ENCODE results near the gene NFATC1.
A peak's percentile ranks its signal among the peaks of the same experiment; 100 is the strongest.

Gene NFATC1

GRCh38 chr18:79393181-79393634 is 2.5 kb upstream of the NFATC1 start:
- DNase-seq = peak; percentile 70

DNA sequence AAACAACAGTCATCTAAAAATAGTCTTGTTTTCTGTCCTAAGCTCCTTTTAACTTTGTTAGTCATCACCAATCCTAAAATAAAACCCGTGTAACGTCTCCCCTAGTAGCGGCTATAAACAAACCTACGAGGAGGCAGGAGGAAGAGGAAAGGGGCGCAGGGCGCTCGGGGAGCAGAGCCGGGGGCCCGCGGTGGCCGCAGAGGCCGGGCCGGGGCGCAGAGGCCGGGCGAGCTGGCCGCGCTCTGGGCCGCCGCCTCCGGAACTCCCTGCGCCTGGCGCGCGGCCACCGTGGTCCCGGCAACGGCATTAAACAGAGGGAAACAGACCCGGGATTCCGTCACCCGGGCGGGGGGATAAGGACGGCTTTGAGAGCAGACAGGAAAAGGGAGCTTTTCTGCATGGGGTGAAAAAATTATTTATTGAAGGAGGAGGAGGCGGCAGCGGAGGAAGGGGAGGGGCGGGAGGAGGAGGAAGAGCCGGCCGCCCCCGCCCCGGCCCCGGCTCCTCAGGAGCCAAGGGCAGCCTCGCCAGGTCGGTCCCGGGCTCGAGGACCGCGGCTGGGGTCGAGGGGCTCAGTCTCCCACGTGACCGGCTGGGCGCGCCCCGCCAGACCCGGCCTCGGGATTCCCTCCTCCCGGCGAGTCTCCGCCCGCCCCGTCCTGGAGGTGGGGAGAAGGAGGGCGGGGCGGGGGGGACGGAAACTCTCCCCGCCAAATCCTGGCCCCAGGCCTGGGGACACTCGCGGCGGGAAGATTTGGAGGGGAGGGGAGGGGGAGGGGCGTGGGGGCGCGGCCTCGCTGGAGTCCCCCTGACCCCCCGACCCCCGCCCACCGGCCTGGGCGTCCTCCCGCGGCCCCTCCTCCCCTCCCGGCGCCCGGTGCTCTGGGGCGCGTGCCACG is 1.8 kb upstream of the NFATC1 start:
- peak; percentile 96 for DNase-seq

DNA sequence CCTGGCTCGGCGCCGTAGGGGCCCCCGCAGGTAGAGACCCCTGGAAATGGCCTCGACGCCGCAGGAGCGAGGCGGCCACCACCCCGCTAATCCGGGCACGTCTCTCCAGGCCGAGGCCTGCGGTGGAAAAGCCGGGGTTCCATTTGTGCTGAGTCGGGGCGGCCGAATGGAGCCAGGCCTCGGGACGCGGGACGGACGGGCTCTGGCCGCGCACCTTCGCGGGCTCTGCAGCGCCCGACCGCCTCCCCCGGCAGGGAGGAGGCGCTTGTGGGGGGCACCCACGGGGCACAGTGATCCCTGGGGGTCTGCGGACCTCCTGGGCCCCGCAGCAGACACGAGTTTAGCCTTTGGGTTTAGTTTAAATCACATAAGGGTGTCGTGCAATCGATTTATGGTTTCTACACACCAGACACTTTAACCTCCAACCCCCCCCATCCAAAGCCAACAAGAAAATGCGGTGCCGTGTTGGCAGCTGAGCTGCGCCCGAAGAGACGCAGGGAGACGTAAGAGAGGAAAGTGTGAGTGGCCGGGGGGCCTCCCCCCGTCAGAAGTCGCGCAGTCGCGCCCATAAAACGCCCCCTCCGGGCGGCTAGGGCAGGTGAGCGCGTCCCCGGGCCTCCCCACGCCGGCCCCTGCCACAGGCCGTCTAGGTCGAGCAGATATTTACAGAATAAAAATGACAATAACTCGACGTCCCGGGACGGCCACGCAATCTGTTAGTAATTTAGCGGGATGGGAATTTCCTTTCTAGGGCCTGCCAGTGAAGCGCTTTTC is 1.0 kb upstream of the NFATC1 start:
- DNase-seq = no peak

DNA sequence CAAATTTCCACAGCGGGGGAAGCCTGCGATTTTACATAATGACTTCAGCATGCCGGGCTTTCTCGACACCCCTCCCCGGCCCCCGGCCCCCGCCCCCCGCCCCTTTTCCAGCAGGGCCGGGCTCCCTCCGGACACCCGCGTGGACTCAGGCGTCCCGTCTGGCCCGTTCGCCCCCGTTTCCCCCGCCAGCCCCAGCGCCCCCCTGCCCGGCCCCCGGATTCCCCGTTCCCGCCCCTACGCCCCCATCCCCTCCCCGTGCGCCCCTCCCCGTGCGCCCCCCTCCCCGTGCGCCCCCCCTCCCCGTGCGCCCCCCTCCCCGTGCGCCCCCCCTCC is 456 bp upstream of the NFATC1 start:
- DNase-seq = peak; percentile 92

DNA sequence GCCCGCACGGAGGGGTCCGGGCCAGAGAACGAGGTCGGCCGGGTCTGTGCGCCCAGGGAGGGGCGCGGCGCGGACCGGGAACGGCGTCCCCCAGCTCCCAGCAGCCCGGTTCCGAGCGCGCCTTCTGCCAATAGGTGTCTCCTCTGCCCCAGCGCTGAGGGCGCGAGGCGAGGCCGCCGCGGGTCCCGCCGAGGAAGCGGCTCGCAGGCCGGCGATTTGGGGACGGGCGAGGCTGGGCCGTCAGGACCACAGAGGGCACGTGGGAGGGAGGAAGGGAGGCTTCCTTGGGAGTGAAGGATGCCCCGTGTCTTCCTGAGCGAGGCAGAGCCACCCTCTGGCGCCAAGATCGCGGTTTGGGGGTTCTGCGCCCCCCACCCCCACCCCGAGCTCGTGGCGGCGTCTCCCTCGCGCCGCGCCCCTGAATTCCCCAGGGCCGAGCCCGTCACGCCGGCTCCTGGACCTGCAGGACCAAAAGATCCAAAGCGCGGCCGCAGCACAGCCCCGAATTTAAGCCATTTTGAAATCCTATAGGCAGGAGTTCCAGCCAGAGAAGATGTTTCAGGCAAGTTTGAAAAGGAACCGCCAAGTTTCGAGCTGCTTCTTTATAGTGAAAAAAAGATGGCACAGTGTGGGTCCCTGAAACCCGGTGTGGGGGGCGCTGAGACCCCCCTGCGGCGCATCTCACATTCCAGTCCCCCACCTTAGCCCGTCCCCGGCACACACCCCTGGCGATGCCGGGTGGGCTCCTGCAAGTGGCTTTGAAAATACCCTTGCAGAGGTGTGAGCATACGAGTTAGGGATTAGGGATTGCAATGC is 909 bp downstream of the NFATC1 start:
- peak; percentile 79 for DNase-seq

- no peak for DNase-seq
Measured at GRCh38 chr18:79397247-79397829, 1.6 kb downstream of the NFATC1 start.

- DNase-seq = no peak
Measured at GRCh38 chr18:79397830-79398761, 2.4 kb downstream of the NFATC1 start.

DNA sequence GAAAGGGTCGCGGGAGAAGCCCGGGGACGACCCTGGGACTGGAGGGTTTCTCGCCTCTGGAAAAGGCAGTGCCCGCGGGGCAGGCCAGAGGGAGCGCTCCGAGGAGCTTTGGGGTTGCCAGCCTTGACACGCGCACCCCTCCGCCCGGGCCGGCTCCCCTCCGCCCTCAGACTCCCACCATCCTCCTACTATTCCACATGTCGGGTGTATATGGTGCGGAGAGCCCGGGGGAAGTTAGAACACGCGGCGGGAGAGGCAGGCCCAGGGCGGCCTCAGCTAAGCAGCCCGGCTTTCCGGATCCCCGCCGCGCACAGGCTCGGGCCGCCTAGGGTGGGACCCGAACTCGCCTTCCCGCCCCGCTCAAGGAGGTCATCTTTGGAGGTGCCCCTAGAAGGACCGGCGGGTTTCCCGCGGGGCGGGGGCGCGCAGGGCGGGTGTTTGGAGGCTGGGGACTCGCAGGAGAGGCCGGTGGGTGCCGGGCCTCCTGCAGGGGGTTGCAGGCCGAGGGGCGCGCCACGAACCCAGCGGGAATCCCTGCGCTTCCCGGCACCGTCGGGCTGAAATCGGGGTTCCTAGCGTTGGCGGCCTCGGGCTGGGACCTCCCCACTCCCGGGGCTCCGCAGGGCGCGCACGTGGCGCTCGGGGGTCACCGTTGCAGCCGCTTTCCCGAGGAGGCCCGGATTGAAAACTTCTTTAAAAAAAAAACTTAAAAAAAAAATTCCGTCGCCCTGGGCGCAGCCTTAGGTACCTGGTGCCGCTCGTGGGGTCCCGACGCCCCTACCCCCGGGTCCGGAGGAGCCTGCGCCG is 3.7 kb downstream of the NFATC1 start:
- no peak for DNase-seq

GRCh38 chr18:79400091-79400590 is 4.4 kb downstream of the NFATC1 start:
- peak; percentile 83 for DNase-seq

DNA sequence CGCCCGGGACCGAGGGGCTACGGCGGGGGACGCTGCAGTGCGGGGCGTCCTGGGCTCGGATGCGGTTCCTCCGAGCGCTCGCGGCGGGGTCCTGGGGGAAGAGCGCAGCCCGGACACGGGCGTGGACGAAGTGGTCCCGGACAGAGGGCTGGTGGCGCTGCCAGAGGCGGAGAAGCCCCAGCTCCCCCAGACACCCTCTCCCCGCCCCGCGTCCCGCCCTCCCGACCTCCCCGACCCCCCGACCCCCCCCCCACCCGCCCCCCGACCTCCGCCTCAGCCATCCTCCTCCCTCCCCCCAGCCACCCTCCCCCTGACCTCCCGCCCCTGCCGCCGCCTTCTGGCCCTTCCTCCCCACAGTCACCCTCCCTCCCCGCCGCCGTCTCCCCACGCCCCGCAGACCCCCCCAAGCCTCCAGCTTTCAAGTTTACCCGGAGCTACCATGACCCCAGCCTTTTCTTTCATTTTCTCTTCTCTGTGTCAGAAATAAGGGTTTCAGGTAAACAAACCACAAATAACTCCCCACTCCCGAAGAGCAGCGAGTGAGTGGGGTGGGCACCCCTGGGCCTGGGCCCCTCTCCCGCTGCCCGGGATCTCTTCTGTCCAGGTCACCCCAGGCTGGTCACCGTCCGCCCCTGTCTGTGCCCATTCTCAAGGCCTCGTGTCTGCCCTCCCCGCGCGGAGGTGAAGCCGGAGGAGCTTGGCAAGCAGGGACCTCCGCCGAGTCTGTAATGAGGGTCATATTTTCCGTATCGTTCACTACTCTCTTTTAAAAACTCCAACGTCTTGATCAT is 5.1 kb downstream of the NFATC1 start:
- DNase-seq = no peak

- no peak for DNase-seq
Measured at GRCh38 chr18:79401494-79402208, 5.9 kb downstream of the NFATC1 start.

DNA sequence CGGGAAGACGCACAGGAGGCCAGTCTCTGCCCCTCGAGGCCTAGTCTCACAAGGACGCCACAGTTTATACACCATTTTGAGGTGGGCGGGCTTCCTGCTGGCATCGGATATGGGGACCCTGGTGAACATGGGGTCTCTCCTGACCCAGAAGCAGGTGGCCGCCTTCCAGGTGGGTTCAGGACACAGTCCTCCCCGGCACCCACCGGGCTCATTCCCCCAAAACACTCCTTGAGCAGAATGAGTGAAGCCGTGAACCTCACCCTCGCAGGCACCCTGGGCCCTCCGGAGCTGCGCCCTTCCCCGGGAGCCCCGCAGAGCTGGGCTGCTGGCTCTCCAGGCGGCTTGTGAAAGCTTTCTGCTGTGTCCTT is 6.5 kb downstream of the NFATC1 start:
- no peak for DNase-seq

GRCh38 chr18:79402977-79403722 is 7.4 kb downstream of the NFATC1 start:
- DNase-seq = peak; percentile 83

DNA sequence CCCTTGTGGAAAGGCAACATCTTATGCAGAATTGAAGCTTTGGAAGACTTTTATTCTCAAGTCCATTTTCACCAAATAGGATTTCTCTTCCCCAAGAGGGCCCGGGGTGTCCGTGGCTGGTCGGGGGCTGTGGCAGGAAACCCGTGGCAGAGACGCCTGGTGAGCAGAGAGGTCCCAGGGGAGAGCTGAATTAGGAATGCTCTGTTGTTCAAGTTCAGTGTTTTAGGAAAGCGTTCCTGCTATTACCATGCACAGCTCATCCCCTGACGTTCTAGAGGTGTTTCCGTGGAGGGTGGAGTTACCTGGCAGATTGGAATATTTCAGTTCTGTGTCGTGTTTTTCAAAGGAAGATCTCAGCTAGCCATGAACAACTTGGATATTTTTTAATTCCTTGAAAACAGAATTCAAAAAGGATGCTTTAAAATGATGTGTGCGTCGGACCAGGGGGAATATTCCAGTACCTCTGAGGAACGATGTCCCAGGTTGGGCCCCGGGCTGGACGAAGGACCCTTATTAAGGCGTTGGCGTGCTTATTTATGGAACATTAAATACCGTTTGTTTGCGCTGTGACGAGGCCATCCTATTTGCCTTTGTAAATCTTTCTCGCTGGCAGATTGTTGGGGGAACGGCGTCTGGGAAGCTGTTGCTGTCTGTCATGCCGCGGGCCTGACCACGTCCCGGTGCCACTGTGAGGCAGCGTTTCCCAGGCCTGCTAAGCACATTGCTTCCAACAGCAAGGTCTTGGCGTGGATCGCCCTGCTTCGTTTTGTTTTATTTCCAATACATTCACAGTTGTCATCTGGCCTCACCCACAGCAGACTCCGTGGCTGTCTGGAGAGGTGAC is 8.2 kb downstream of the NFATC1 start:
- no peak for DNase-seq

DNA sequence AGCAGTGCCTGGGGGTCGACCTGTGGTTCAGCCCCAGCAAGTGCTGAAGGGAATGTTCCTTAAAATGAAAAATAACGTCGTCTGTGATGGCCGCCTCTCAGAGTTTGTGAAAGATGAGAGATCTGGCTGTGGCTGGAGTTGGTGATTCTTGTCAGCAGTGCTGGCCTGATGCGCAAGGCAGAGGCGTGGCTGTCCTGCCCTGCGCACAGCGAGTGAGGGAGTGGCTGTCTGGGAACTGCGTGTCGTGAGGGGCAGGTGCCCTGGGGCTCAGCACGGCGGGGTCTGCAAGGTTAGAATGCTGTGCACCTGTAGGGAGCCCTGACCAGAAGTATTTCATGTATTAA is 8.8 kb downstream of the NFATC1 start:
- DNase-seq = no peak

DNA sequence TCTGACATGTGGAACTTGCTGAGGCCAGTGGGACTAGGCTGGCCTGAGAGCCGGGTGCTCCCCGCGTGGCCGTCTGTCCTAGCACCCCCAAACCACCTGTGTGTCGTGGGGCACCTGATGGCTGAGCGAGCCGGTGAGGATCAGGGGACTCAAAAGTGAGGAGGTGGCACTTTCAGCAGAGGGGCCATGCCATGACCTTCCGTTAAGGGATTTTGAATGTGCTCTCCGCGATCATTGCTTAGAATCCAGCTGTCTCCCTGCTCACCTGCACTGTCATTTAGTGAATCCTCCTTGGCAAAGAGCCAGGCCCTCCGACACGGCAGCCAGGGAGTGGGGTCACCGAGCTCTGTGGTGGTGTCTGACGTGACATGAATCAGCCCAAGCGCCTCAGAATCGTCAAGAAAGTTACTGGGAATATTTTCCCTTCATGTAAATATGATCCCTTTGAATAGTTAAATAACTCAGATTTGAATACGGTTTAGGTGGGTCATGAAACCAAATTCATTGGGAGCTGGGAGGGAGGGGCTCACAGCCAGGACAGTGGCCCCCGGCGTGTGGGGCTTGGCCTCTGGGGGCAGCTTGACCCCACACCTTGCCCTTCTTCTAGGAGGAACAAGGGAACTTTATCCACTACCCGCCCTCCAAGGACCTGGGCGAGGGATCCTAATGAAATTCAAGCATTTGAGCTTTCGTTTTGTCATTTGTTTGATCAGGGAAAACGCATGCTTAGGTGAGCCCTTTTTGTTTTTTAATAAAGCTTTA is 9.5 kb downstream of the NFATC1 start:
- no peak for DNase-seq
